SK-N-SH treated with all-trans-retinoic acid at 6 μM for 48 hours (cell line): ENCODE data around the gene TANC1.

Experiments
- ATAC-seq: fragments of 200-7000 bp; cut with Tn5 transposase; 3 replicates; pipeline ENCODE4 v1.9.1; 2020; ENCODE audit warnings: mild to moderate bottlenecking, moderate library complexity
- ARNTL ChIP-seq: fragments of 450-650 bp; formaldehyde crosslinking; IDR thresholded peaks from 2 replicates; pipeline ENCODE4 v1.5.0; 2020; ENCODE audit warnings: low read depth, mild to moderate bottlenecking, moderate library complexity, borderline replicate concordance
- BACH2 ChIP-seq: fragments of 250-450 bp; sonication (Bioruptor Pico); IDR thresholded peaks from 2 replicates; pipeline ENCODE4 v1.9.0; 2021; ENCODE audit warnings: mild to moderate bottlenecking, borderline replicate concordance
- CSDC2 ChIP-seq: fragments of 250-450 bp; sonication (Bioruptor Pico); IDR thresholded peaks from 2 replicates; pipeline ENCODE4 v1.5.0; 2020; ENCODE audit warnings: mild to moderate bottlenecking, moderate library complexity
- CSRNP3 ChIP-seq: fragments of 250-450 bp; sonication (Bioruptor Pico); IDR thresholded peaks from 2 replicates; pipeline ENCODE4 v1.5.1; 2021; ENCODE audit warnings: mild to moderate bottlenecking, moderate library complexity
- ESRRG ChIP-seq: fragments of 250-450 bp; sonication (Bioruptor Pico); IDR thresholded peaks from 2 replicates; pipeline ENCODE4 v1.6.1; 2021; ENCODE audit warnings: mild to moderate bottlenecking
- GLIS3 ChIP-seq: fragments of 250-450 bp; sonication (Bioruptor Pico); IDR thresholded peaks from 2 replicates; pipeline ENCODE4 v1.5.0; 2020; ENCODE audit warnings: mild to moderate bottlenecking, moderate library complexity
- OSR1 ChIP-seq: fragments of 250-450 bp; sonication (Bioruptor Pico); IDR thresholded peaks from 2 replicates; pipeline ENCODE4 v1.8.0; 2022; ENCODE audit warnings: moderate library complexity, mild to moderate bottlenecking, inconsistent platforms
- PATZ1 ChIP-seq: fragments of 250-450 bp; sonication (Bioruptor Pico); IDR thresholded peaks from 2 replicates; pipeline ENCODE4 v1.8.0; 2020; ENCODE audit warnings: mild to moderate bottlenecking, moderate library complexity, borderline replicate concordance
- POU6F1 ChIP-seq: fragments of 250-450 bp; sonication (Bioruptor Pico); IDR thresholded peaks from 2 replicates; pipeline ENCODE4 v1.8.0; 2021; ENCODE audit warnings: low read depth, mild to moderate bottlenecking, moderate library complexity, borderline replicate concordance
- PPARA ChIP-seq: fragments of 250-450 bp; sonication (Bioruptor Pico); IDR thresholded peaks from 2 replicates; pipeline ENCODE4 v1.5.0; 2020; ENCODE audit warnings: mild to moderate bottlenecking, borderline replicate concordance
- RARB ChIP-seq: fragments of 250-450 bp; sonication (Bioruptor Pico); IDR thresholded peaks from 2 replicates; pipeline ENCODE4 v1.8.0; 2021; ENCODE audit warnings: mild to moderate bottlenecking, moderate library complexity
- SNAI2 ChIP-seq: fragments of 250-450 bp; sonication (Bioruptor Pico); IDR thresholded peaks from 2 replicates; pipeline ENCODE4 v1.5.0; 2020; ENCODE audit warnings: mild to moderate bottlenecking, moderate library complexity
- TCF4 ChIP-seq: fragments of 250-450 bp; sonication (Bioruptor Pico); IDR thresholded peaks from 2 replicates; pipeline ENCODE4 v1.8.0; 2021; ENCODE audit warnings: mild to moderate bottlenecking, moderate library complexity, borderline replicate concordance
- TOX ChIP-seq: fragments of 250-450 bp; sonication (Bioruptor Pico); IDR thresholded peaks from 2 replicates; pipeline ENCODE4 v1.8.0; 2021; ENCODE audit warnings: mild to moderate bottlenecking, moderate library complexity, borderline replicate concordance
- TSHZ2 ChIP-seq: fragments of 250-450 bp; sonication (Bioruptor Pico); IDR thresholded peaks from 2 replicates; pipeline ENCODE4 v1.5.0; 2020; ENCODE audit warnings: mild to moderate bottlenecking, moderate library complexity
- ZC3H10 ChIP-seq: fragments of 250-450 bp; sonication (Bioruptor Pico); IDR thresholded peaks from 2 replicates; pipeline ENCODE4 v1.5.1; 2021; ENCODE audit warnings: mild to moderate bottlenecking, moderate library complexity
- ZNF565 ChIP-seq: fragments of 450-650 bp; formaldehyde crosslinking; conservative IDR thresholded peaks from 2 replicates; pipeline ENCODE4 v1.5.0; 2020; ENCODE audit warnings: low read depth, mild to moderate bottlenecking, moderate library complexity
- ZNF70 ChIP-seq: fragments of 450-650 bp; formaldehyde crosslinking; IDR thresholded peaks from 2 replicates; pipeline ENCODE4 v1.5.0; 2020; ENCODE audit warnings: mild to moderate bottlenecking, moderate library complexity
- ZNF8 ChIP-seq: fragments of 450-650 bp; formaldehyde crosslinking; IDR thresholded peaks from 2 replicates; pipeline ENCODE4 v1.5.0; 2020; ENCODE audit warnings: mild to moderate bottlenecking, moderate library complexity

TANC1 gene

GRCh38 chr2:158973116-158973956 is 4.9 kb downstream of the TANC1 start:
- ATAC-seq = no peak
- TF ChIP-seq PPARA (CRISPR knock-in tag) (no peak), OSR1 (CRISPR knock-in tag) (no peak)
- TF ChIP-seq, all 23 proteins: peak for 0

- ATAC-seq = no peak
- no peak for TF ChIP-seq TSHZ2 (CRISPR knock-in tag)
- no peak for TF ChIP-seq PATZ1 (CRISPR knock-in tag)
- no peak for TF ChIP-seq SNAI2 (CRISPR knock-in tag)
- TF ChIP-seq TCF4 (CRISPR knock-in tag) = no peak
- no peak for TF ChIP-seq ZNF70 (CRISPR knock-in tag)
- TF ChIP-seq TOX = no peak
- TF ChIP-seq CSDC2 = no peak
- no peak for TF ChIP-seq ZNF8 (CRISPR knock-in tag)
- TF ChIP-seq ZC3H10 (CRISPR knock-in tag) = no peak
- no peak for TF ChIP-seq CSRNP3
- TF ChIP-seq, all 23 proteins: peak for 0
These were observed 7.0 kb downstream of the TANC1 start for GRCh38 chr2:158975271-158975921.

- TF ChIP-seq GLIS3 (CRISPR knock-in tag) (no peak), ZNF565 (CRISPR knock-in tag) (no peak), PATZ1 (CRISPR knock-in tag) (no peak), CSRNP3 (no peak), BACH2 (no peak), CSDC2 (no peak), ZNF70 (CRISPR knock-in tag) (no peak), SNAI2 (CRISPR knock-in tag) (no peak), ZC3H10 (CRISPR knock-in tag) (no peak), ESRRG (CRISPR knock-in tag) (no peak), POU6F1 (CRISPR knock-in tag) (no peak), RARB (CRISPR knock-in tag) (no peak), ARNTL (CRISPR knock-in tag) (no peak), TCF4 (CRISPR knock-in tag) (no peak), PPARA (CRISPR knock-in tag) (no peak)
These were observed 11.3 kb downstream of the TANC1 start for GRCh38 chr2:158979772-158980171.

More at GRCh38 chr2:158979772-158980171, 11.3 kb downstream of the TANC1 start:
- ATAC-seq = no peak
